Suprapubic skin (tissue), 4 donors: ENCODE results near the gene HOXC9.

Experiments
- EP300 ChIP-seq: sonication (generic); formaldehyde crosslinking; IDR thresholded peaks from one replicate; pipeline ENCODE4 v1.6.1; 2017; ENCODE audit warnings: antibody characterized with exemption
- POLR2A ChIP-seq, 2 donors: fragments of 450-650 bp; IDR thresholded peaks; one replicate each; pipeline ENCODE4 v1.6.1; 2017; ENCODE audit warnings: antibody characterized with exemption in 2 of 2, mild to moderate bottlenecking in 2 of 2, moderate library complexity in 2 of 2
- POLR2AphosphoS5 ChIP-seq, 3 donors: sonication (generic); formaldehyde crosslinking; IDR thresholded peaks; one replicate each; pipeline ENCODE4 v1.6.1; 2017; ENCODE audit warnings: antibody characterized with exemption in 3 of 3
- TF ChIP-seq, protein P1 (sequence below), 2 donors: fragments of 200-600 bp in 1 of 2; fragments of 450-650 bp in 1 of 2; sonication (generic) in 1 of 2; IDR thresholded peaks; one replicate each; pipeline ENCODE4 v1.5.1; 2016 to 2019; ENCODE audit warnings: antibody characterized with exemption in 2 of 2, mild to moderate bottlenecking in 1 of 2, moderate library complexity in 1 of 2

- TF ChIP-seq EP300 (no peak), POLR2A (IDR thresholded peaks at IDR 0.05) (no peak), POLR2AphosphoS5 (IDR thresholded peaks at IDR 0.05) (no peak)
- TF ChIP-seq, protein P1, sequence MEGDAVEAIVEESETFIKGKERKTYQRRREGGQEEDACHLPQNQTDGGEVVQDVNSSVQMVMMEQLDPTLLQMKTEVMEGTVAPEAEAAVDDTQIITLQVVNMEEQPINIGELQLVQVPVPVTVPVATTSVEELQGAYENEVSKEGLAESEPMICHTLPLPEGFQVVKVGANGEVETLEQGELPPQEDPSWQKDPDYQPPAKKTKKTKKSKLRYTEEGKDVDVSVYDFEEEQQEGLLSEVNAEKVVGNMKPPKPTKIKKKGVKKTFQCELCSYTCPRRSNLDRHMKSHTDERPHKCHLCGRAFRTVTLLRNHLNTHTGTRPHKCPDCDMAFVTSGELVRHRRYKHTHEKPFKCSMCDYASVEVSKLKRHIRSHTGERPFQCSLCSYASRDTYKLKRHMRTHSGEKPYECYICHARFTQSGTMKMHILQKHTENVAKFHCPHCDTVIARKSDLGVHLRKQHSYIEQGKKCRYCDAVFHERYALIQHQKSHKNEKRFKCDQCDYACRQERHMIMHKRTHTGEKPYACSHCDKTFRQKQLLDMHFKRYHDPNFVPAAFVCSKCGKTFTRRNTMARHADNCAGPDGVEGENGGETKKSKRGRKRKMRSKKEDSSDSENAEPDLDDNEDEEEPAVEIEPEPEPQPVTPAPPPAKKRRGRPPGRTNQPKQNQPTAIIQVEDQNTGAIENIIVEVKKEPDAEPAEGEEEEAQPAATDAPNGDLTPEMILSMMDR (IDR thresholded peaks at IDR 0.05): no peak
These were observed 46.0 kb downstream of the HOXC9 start for GRCh38 chr12:54045868-54046521.
